B cell (primary cell): Measurements from ENCODE around the gene CYFIP2. TPM values are rescaled to one million over a fixed set of nuclear protein-coding genes. Genes with fewer than 3 reads are reported as not detected.

Source experiments
- ATAC-seq: fragments of 200-7000 bp; cut with Tn5 transposase; one replicate; pipeline ENCODE4 v1.10.0; 2021; ENCODE audit warnings: low read depth, mild to moderate bottlenecking, moderate number of reproducible peaks, moderate library complexity
- CTCF ChIA-PET: fragments of 350-600 bp; sonication (Branson Sonifier 250); formaldehyde crosslinking; loops from one replicate; lab custom pipeline; 2021; ENCODE audit warnings: antibody characterized with exemption, inconsistent platforms; lab: Charles Lee
- POLR2A ChIA-PET: fragments of 350-600 bp; sonication (Branson Sonifier 250); formaldehyde crosslinking; loops from one replicate; lab custom pipeline; 2021; ENCODE audit warnings: antibody characterized with exemption; lab: Charles Lee
- DNase-seq: peaks from one replicate; pipeline ENCODE4 v3.0.0; 2013
- H2AFZ ChIP-seq: 2 replicates; pipeline ENCODE4 v1.6.1; 2012; ENCODE audit warnings: mild to moderate bottlenecking, low read depth, low read length; ENCODE audit not compliant: insufficient read depth, poor library complexity, severe bottlenecking
- H3K27ac ChIP-seq, 2 donors: 1 replicate in 1 of 2; 2 replicates in 1 of 2; pipeline ENCODE4 v1.5.1; 2012 to 2013; ENCODE audit warnings: low read length in 2 of 2, mild to moderate bottlenecking in 2 of 2, moderate library complexity in 1 of 2
- H3K27me3 ChIP-seq, 4 experiments: fragments of 200-600 bp in 1 of 4; sonication (generic) in 1 of 4; replicated peaks in 1 of 4; 1 replicate in 2 of 4; 2 replicates in 2 of 4; pipeline versions ENCODE4 v1.6.1 to v1.7.0; 2013 to 2016; ENCODE audit warnings: low read length in 3 of 4, mild to moderate bottlenecking in 2 of 4, mixed read lengths in 1 of 4, moderate library complexity in 1 of 4; ENCODE audit not compliant: insufficient read depth in 4 of 4, control insufficient read depth in 3 of 4; ENCODE audit errors: control extremely low read depth in 1 of 4
- H3K36me3 ChIP-seq, 2 experiments: replicated peaks in 1 of 2; 1 replicate in 1 of 2; 2 replicates in 1 of 2; pipeline versions ENCODE4 v1.6.1 to v1.7.1; 2013; ENCODE audit warnings: low read length in 1 of 2; ENCODE audit not compliant: insufficient read depth in 2 of 2, control insufficient read depth in 1 of 2; ENCODE audit errors: control extremely low read depth in 1 of 2, extremely low read depth in 1 of 2
- H3K4me1 ChIP-seq, 2 donors: fragments of 200-600 bp in 1 of 2; sonication (generic) in 1 of 2; 1 replicate in 1 of 2; 2 replicates in 1 of 2; pipeline versions ENCODE4 v1.5.1 to v1.6.1; 2013 to 2017; ENCODE audit warnings: low read length in 2 of 2; ENCODE audit not compliant: control insufficient read depth in 2 of 2, insufficient read depth in 2 of 2
- H3K4me2 ChIP-seq: replicated peaks from 2 replicates; pipeline ENCODE3; 2012; ENCODE audit warnings: mild to moderate bottlenecking, low read depth, low read length; ENCODE audit not compliant: poor library complexity, severe bottlenecking
- H3K4me3 ChIP-seq, 5 experiments: fragments of 200-600 bp in 1 of 5; sonication (generic) in 1 of 5; 1 replicate in 3 of 5; 2 replicates in 2 of 5; pipeline versions ENCODE4 v1.5.1 to v1.7.0; 2011 to 2016; ENCODE audit warnings: low read length in 4 of 5, mild to moderate bottlenecking in 4 of 5, low read depth in 2 of 5, control low read depth in 1 of 5, moderate library complexity in 1 of 5; ENCODE audit not compliant: insufficient read depth in 1 of 5; ENCODE audit errors: control extremely low read depth in 1 of 5, extremely low read depth in 1 of 5
- H3K79me2 ChIP-seq: fragments of 200-600 bp; sonication (generic); one replicate; pipeline ENCODE4 v1.6.0; 2016; ENCODE audit warnings: low read length; ENCODE audit not compliant: control insufficient read depth, insufficient read depth
- H3K9ac ChIP-seq: fragments of 200-600 bp; sonication (generic); 2 replicates; pipeline ENCODE4 v1.6.1; 2017; ENCODE audit warnings: mild to moderate bottlenecking, low read length, moderate library complexity
- H3K9me3 ChIP-seq, 3 donors: one replicate each; pipeline versions ENCODE4 v1.6.1 to v1.7.1; 2013; ENCODE audit warnings: low read length in 2 of 3; ENCODE audit not compliant: control insufficient read depth in 2 of 3, insufficient read depth in 1 of 3; ENCODE audit errors: control extremely low read depth in 1 of 3
- H4K20me1 ChIP-seq: 2 replicates; pipeline ENCODE4 v1.6.0; 2012; ENCODE audit warnings: mild to moderate bottlenecking, low read length; ENCODE audit not compliant: insufficient read depth, control insufficient read depth, poor library complexity, severe bottlenecking
- H3K27ac Mint-ChIP-seq: one replicate; pipeline ENCODE4 v1.8.0; 2021; ENCODE audit warnings: mixed read lengths
- H3K27me3 Mint-ChIP-seq: one replicate; pipeline ENCODE4 v1.8.0; 2021; ENCODE audit warnings: mixed read lengths
- H3K4me1 Mint-ChIP-seq: one replicate; pipeline ENCODE4 v1.8.0; 2021; ENCODE audit warnings: mixed read lengths
- H3K4me3 Mint-ChIP-seq: one replicate; pipeline ENCODE4 v1.8.0; 2021; ENCODE audit warnings: mixed read lengths
- H3K9me3 Mint-ChIP-seq: one replicate; pipeline ENCODE4 v1.8.0; 2022; ENCODE audit warnings: mixed read lengths; ENCODE audit not compliant: insufficient read depth
- CTCF ChIP-seq: fragments of 200-600 bp; IDR thresholded peaks from one replicate; pipeline ENCODE4 v1.8.0; 2022; ENCODE audit warnings: antibody characterized with exemption, mild to moderate bottlenecking
- EZH2 ChIP-seq: IDR thresholded peaks from 2 replicates; pipeline ENCODE4 v1.6.1; 2012; ENCODE audit warnings: borderline replicate concordance, low read depth, mild to moderate bottlenecking, moderate library complexity, low read length; ENCODE audit not compliant: insufficient read depth, poor library complexity, severe bottlenecking
- WGBS: methylation state at CpG from one replicate; pipeline ENCODE4 v1.1.5; 2013; ENCODE audit warnings: missing lambda C conversion rate; ENCODE audit not compliant: insufficient coverage; 5-methylcytosine and 5-hydroxymethylcytosine counted together
- intact Hi-C: fragments of 100-400 bp; cut with micrococcal nuclease; formaldehyde crosslinking; loops from one replicate; pipeline ENCODE4 v1.10.0; 2022
- polyA plus RNA-seq: library from polyadenylated mRNA; depleted of rRNA; stranded (reverse); fragments of >200 nt; gene quantifications from 2 replicates; pipeline ENCODE4 v1.2.3, GENCODE V29; 2012
- total RNA-seq, 2 donors: library from RNA; stranded (reverse); fragments of 120-200 nt in 1 of 2; gene quantifications; 1 replicate in 1 of 2; 2 replicates in 1 of 2; pipeline versions ENCODE4 v1.2.3 to v1.2.4, GENCODE V29; 2013 to 2022

The CYFIP2 gene
- total and polyA plus RNA-seq, 2 donors (not counting 1 experiment from before 2014, with no cell fraction given) = 231 to 663 TPM

- Histone ChIP-seq H3K27me3 (no peaks in the 10 kb centered on the region), H4K20me1 (no peaks in the 10 kb centered on the region), H2AFZ (no peak overlapping the region), H3K4me1 (peaks cover 84 to 91% of the 10 kb centered on the region in 2 donors), H3K4me2 (peak overlapping the region; percentile 77), H3K36me3 (peaks cover 5 to 20% of the 10 kb centered on the region in 2 experiments), H3K9me3 (peaks cover 0 to 3% (median 0%) of the 10 kb centered on the region in 3 donors), H3K4me3 (peak overlapping the region in 4 of 5 experiments; percentile 6 to 31 (median 20)), H3K9ac (peak overlapping the region; percentile 18), H3K27ac (peak overlapping the region; percentile 99), H3K79me2 (peaks cover 91% of the 10 kb centered on the region)
- Mint-ChIP-seq H3K4me3 (peak overlapping the region; percentile 87), H3K27ac (peak overlapping the region; percentile 93), H3K9me3 (no peaks in the 10 kb centered on the region), H3K27me3 (no peaks in the 10 kb centered on the region), H3K4me1 (peaks cover 88% of the 10 kb centered on the region)
- POLR2A ChIA-PET = interaction anchor here (0.9 kb wide), 1 partner anchor 17 kb away, joined by 3 read pairs; no protein-coding TSS in a partner anchor
- TF ChIP-seq CTCF = no peak
- no peak for TF ChIP-seq EZH2
- WGBS = 7% methylated on average over 3 of the region's 6 CpGs
- CTCF ChIA-PET = interaction anchor here (0.9 to 24.2 kb wide), 5 partner anchors 9 to 53 kb away, joined by 3 to 495 read pairs (median 7); no protein-coding TSS in a partner anchor
- intact Hi-C loops = loop anchor here (10.0 kb wide), 1 partner anchor 586 kb away; the partner anchor contains the start of gene CLINT1
- DNase-seq (peak; percentile 60), ATAC-seq (no peak)
Observed at GRCh38 chr5:157269165-157269671, 3.3 kb downstream of the CYFIP2 start.

- Mint-ChIP-seq H3K27me3 (no peaks in the 10 kb centered on the region), H3K4me1 (peaks cover 87% of the 10 kb centered on the region), H3K27ac (peak overlapping the region; percentile 99), H3K9me3 (no peaks in the 10 kb centered on the region), H3K4me3 (peak overlapping the region; percentile 87)
- peak overlapping the region; percentile 99 for H3K27ac ChIP-seq
- peaks cover 92% of the 10 kb centered on the region for H3K79me2 ChIP-seq
- H2AFZ ChIP-seq = no peak overlapping the region
- H3K4me3 ChIP-seq = peak overlapping the region in 2 of 5 experiments; percentile 25 to 31
- no peaks in the 10 kb centered on the region for H4K20me1 ChIP-seq
- no peak for ATAC-seq
- peak overlapping the region; percentile 77 for H3K4me2 ChIP-seq
- intact Hi-C loops = loop anchor here (5.0 to 10.0 kb wide), 3 partner anchors 232 to 585 kb away; partner anchors contain the start of gene CLINT1
- CTCF ChIA-PET = interaction anchor here (0.9 to 1.5 kb wide), 3 partner anchors 9 to 16 kb away, joined by 3 to 7 read pairs (median 7); no protein-coding TSS in a partner anchor
- H3K9ac ChIP-seq = peak overlapping the region; percentile 19
- H3K9me3 ChIP-seq = peaks cover 0 to 3% (median 1%) of the 10 kb centered on the region in 3 donors
- H3K36me3 ChIP-seq = peaks cover 7 to 20% of the 10 kb centered on the region in 2 experiments
- POLR2A ChIA-PET = interaction anchor here (0.9 kb wide), 1 partner anchor 16 kb away, joined by 3 read pairs; no protein-coding TSS in a partner anchor
- H3K4me1 ChIP-seq = peaks cover 83 to 89% of the 10 kb centered on the region in 2 donors
- WGBS = 63% methylated on average over 4 of the region's 4 CpGs
- TF ChIP-seq EZH2 (no peak), CTCF (no peak)
- no peaks in the 10 kb centered on the region for H3K27me3 ChIP-seq
- no peak for DNase-seq
Observed at GRCh38 chr5:157269761-157270272, 3.9 kb downstream of the CYFIP2 start.
